Ovary (tissue), 9 donors: ENCODE data around the gene YPEL3. TPM values are rescaled to one million over a fixed set of nuclear protein-coding genes. Genes with fewer than 3 reads are reported as not detected.
A peak's percentile ranks its signal among the peaks of the same experiment; 100 is the strongest.

Source experiments
- DNase-seq, 5 donors: peaks; one replicate each; pipeline ENCODE4 v3.0.0-alpha.2; 2019 to 2020
- H3K27ac ChIP-seq, 2 donors: fragments of 200-600 bp; one replicate each; pipeline versions ENCODE4 v1.5.1 to v1.8.0; 2019 to 2022
- H3K27me3 ChIP-seq: fragments of 200-600 bp; one replicate; pipeline ENCODE4 v1.8.0; 2022
- H3K36me3 ChIP-seq: fragments of 200-600 bp; sonication (generic); one replicate; pipeline ENCODE4 v1.5.1; 2019
- H3K4me1 ChIP-seq: one replicate; pipeline ENCODE4 v1.8.1; 2013; ENCODE audit warnings: mild to moderate bottlenecking, moderate library complexity; ENCODE audit not compliant: insufficient read depth
- H3K4me3 ChIP-seq: fragments of 200-600 bp; sonication (generic); one replicate; pipeline ENCODE4 v1.5.1; 2017
- H3K9me3 ChIP-seq, 2 donors: fragments of 200-600 bp in 1 of 2; sonication (generic) in 1 of 2; one replicate each; pipeline versions ENCODE4 v1.5.1 to v1.8.1; 2013 to 2019; ENCODE audit warnings: mild to moderate bottlenecking in 1 of 2, moderate library complexity in 1 of 2
- EP300 ChIP-seq: sonication (generic); formaldehyde crosslinking; IDR thresholded peaks from one replicate; pipeline ENCODE4 v1.6.1; 2017; ENCODE audit warnings: antibody characterized with exemption
- POLR2A ChIP-seq: fragments of 450-650 bp; IDR thresholded peaks from one replicate; pipeline ENCODE4 v1.6.1; 2017; ENCODE audit warnings: antibody characterized with exemption, mild to moderate bottlenecking, moderate library complexity
- WGBS, 3 donors: extraction: QIAGEN DNeasy Blood & Tissue Kit in 1 of 3; methylation state at CpG; one replicate each; pipeline versions ENCODE4 v1.1.5 to v1.1.7; 2013 to 2017; 5-methylcytosine and 5-hydroxymethylcytosine counted together
- intact Hi-C, 4 donors: fragments of 100-400 bp; cut with DNase I; formaldehyde crosslinking; loops; one replicate each; pipeline versions ENCODE4 v1.11.0 to v1.15.1; 2022 to 2023
- polyA plus RNA-seq, 2 donors: library from polyadenylated mRNA; stranded (reverse); fragments of 200-250 nt in 1 of 2; fragments of 350-450 nt in 1 of 2; fragmentation: Illumina TruSeq in 1 of 2; extraction: RNeasy Lipid Tissue Mini Kit (QIAGEN cat#74804) in 1 of 2; gene quantifications; one replicate each; pipeline ENCODE4 v1.2.3, GENCODE V29; 2013 to 2014
- total RNA-seq, 7 donors: library from RNA; depleted of rRNA in 2 of 7; stranded (reverse); fragments of >200 nt in 2 of 7; fragmentation: NEBNext Ultra II Directional in 3 of 7; extraction: Animal tissue kit (Norgen Biotek cat#: 25700) in 3 of 7; gene quantifications; one replicate each; pipeline versions ENCODE4 v1.1.0 to v1.2.4, GENCODE V29; 2016 to 2023
- TF ChIP-seq, protein P1 (sequence below), 3 donors: fragments of 450-650 bp in 2 of 3; fragments of 200-600 bp in 1 of 3; IDR thresholded peaks; one replicate each; pipeline versions ENCODE4 v1.5.1 to v1.8.0; 2016 to 2022; ENCODE audit warnings: antibody characterized with exemption in 3 of 3, mild to moderate bottlenecking in 1 of 3
- donor health status: DM: no; HTN: no; CAD: no; lungs with moderate emphysema.
- donor health status: DM: no; HTN: no; CAD: no.
- donor health status: Bipolar disorder and iron deficiency.
- donor health status: DM: yes; HTN: yes; CAD: no.
- donor health status: DM: no; HTN: no; CAD: no.
- donor health status: DM: yes; HTN: yes; CAD: no.

The YPEL3 gene
- total and polyA plus RNA-seq, 9 donors, result 12.7 to 134 (median 63.1) TPM

DNA sequence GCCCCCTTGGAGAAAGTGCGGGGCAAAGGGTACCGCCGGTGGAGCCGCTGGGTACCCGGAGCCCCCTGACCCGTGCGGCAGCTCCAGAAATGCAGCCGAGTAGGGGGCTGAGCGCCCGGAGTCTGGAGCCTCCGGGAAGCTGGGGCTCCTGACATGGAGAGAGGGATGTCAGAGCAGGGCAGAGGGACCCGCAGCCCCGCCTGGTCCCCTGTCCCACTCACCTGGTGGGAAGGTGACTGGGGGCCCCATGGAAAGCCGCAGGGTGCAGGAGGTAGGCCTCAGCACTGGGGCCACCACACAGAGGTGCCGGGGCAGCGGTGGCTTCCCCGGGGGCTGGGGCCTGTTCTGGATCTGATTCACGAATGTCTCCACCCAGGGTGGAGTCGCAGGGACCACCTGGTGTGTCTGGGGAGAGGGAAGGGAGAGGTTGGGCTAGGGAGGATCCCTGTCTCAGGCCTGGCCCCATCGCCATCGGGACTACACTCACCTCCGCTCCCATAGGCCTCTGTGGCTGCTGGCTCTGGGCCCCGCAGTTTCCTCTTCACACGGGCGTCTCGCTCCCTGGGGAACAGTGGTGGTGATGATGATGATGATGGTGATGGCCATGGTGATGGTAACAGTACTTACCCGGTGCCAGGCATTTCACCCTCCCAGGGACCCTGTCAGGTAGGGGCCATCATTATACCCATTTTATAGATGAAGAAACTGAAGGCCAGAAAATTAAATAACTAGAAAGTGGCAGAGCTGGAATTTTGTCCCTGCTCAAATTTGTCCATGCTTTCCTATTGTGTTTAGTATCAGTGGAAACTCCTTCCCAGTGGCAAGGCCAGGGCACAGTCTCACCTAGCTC lies 9.5 kb downstream of the YPEL3 start:
- intact Hi-C loops, result loop anchor here in 1 of 4 donors (10.0 kb wide), 1 partner anchor 438 kb away; the partner anchor contains the start of gene ZNF768
- Histone ChIP-seq H3K27ac (no peak overlapping the region), H3K36me3 (no peaks in the 10 kb centered on the region), H3K4me3 (no peak overlapping the region), H3K4me1 (no peaks in the 10 kb centered on the region), H3K9me3 (no peaks in the 10 kb centered on the region), H3K27me3 (no peaks in the 10 kb centered on the region)
- WGBS, 3 donors, result 75 to 77% (median 77%) methylated on average over 27 of the region's 27 CpGs
- DNase-seq, result peak in 1 of 5 donors; percentile 24
- TF ChIP-seq, protein P1, sequence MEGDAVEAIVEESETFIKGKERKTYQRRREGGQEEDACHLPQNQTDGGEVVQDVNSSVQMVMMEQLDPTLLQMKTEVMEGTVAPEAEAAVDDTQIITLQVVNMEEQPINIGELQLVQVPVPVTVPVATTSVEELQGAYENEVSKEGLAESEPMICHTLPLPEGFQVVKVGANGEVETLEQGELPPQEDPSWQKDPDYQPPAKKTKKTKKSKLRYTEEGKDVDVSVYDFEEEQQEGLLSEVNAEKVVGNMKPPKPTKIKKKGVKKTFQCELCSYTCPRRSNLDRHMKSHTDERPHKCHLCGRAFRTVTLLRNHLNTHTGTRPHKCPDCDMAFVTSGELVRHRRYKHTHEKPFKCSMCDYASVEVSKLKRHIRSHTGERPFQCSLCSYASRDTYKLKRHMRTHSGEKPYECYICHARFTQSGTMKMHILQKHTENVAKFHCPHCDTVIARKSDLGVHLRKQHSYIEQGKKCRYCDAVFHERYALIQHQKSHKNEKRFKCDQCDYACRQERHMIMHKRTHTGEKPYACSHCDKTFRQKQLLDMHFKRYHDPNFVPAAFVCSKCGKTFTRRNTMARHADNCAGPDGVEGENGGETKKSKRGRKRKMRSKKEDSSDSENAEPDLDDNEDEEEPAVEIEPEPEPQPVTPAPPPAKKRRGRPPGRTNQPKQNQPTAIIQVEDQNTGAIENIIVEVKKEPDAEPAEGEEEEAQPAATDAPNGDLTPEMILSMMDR (IDR thresholded peaks at IDR 0.05), result no peak
- TF ChIP-seq EP300, result no peak
- no peak for TF ChIP-seq POLR2A

DNA sequence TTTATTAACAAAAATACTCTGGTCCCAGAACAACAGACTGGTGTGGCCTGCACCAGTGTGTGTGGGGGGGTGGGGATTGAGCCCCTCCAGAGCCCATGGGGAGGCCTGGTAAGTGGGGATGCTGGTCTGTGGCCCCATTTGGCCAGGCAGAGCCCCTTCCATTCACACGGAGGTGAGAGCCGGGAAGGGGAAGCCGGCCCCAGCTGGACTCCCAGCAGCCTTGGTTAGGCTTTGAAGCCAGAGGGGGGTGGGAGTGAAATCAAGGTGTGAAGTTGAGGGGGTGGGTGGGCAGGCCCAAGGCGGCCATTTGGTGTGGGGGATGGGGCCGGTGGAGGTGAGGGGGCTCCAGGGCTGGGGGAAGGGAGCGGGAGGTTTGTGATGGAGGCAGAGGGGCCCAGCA lies 10.2 kb downstream of the YPEL3 start:
- TF ChIP-seq EP300, result no peak
- TF ChIP-seq, protein P1 (IDR thresholded peaks at IDR 0.05), result no peak
- no peak for TF ChIP-seq POLR2A
- no peak for DNase-seq
- Histone ChIP-seq H3K4me3 (no peak overlapping the region), H3K27me3 (no peaks in the 10 kb centered on the region), H3K4me1 (no peaks in the 10 kb centered on the region), H3K36me3 (no peaks in the 10 kb centered on the region), H3K9me3 (no peaks in the 10 kb centered on the region), H3K27ac (no peak overlapping the region)
- 66 to 71% (median 66%) methylated on average over 6 of the region's 6 CpGs for WGBS, 3 donors
- intact Hi-C loops, result loop anchor here in 1 of 4 donors (10.0 kb wide), 1 partner anchor 439 kb away; the partner anchor contains the start of gene ZNF768

DNA sequence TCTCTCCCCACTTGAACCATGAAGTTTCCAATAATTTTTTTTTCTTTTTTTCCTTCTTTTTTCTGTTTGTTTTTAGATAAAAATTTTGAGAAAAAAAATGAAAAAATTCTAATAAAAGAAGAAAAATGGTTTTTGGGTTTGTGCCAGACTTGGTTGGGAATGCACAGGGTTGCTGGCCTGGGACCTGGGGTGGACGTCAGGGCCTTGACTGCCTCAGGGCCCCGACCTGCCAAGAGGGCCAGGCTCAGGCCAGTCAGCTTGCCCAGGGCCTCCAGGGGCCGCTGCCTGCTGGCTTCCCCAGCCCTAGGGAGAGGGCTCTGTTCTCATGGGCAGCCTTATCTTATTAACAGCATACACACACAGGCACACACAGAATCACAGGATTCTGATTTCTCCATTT lies 10.8 kb downstream of the YPEL3 start:
- Histone ChIP-seq H3K9me3 (no peaks in the 10 kb centered on the region), H3K4me1 (no peaks in the 10 kb centered on the region), H3K36me3 (no peaks in the 10 kb centered on the region), H3K4me3 (no peak overlapping the region), H3K27ac (no peak overlapping the region), H3K27me3 (no peaks in the 10 kb centered on the region)
- no peak for TF ChIP-seq POLR2A
- TF ChIP-seq, protein P1 (IDR thresholded peaks at IDR 0.05), result no peak
- TF ChIP-seq EP300, result no peak
- WGBS, 3 donors, result 38 to 51% (median 41%) methylated on average over 3 of the region's 3 CpGs
- intact Hi-C loops, result loop anchor here in 1 of 4 donors (10.0 kb wide), 1 partner anchor 440 kb away; the partner anchor contains the start of gene ZNF768
- DNase-seq, result no peak

DNA sequence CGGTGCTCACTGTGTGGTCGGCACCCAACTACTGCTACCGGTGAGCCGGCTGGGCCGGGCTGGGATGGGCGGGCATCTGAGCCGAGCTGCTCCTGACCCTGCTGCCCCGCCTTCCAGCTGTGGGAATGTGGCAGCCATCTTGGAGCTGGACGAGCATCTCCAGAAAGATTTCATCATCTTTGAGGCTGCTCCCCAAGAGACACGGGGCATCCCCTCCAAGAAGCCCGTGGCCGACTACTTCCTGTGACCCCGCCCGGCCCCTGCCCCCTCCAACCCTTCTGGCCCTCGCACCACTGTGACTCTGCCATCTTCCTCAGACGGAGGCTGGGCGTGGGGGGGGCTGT lies 11.2 kb downstream of the YPEL3 start:
- Histone ChIP-seq H3K4me1 (no peaks in the 10 kb centered on the region), H3K27ac (no peak overlapping the region), H3K27me3 (no peaks in the 10 kb centered on the region), H3K36me3 (no peaks in the 10 kb centered on the region), H3K9me3 (no peaks in the 10 kb centered on the region), H3K4me3 (no peak overlapping the region)
- WGBS, 3 donors, result 41 to 57% (median 44%) methylated on average over 8 to 17 of the region's 17 CpGs
- intact Hi-C loops, result loop anchor here in 1 of 4 donors (10.0 kb wide), 1 partner anchor 440 kb away; the partner anchor contains the start of gene ZNF768
- TF ChIP-seq POLR2A (no peak), EP300 (no peak)
- TF ChIP-seq, protein P1 (IDR thresholded peaks at IDR 0.05), result no peak
- peak in 1 of 5 donors; percentile 44 for DNase-seq
